HL-60 (cell line): Measurements from ENCODE around the gene TMBIM4.

Experiments used
- CTCF ChIP-seq: IDR thresholded peaks from one replicate; pipeline ENCODE4 v1.5.1; 2011; ENCODE audit warnings: low read length, control low read depth, inconsistent platforms; ENCODE audit not compliant: insufficient read depth
- SPI1 ChIP-seq: IDR thresholded peaks from 2 replicates; pipeline ENCODE4 v1.6.1; 2012; ENCODE audit warnings: low read depth, mild to moderate bottlenecking, borderline replicate concordance

- no peak for TF ChIP-seq SPI1
- TF ChIP-seq CTCF, result no peak
Measured at GRCh38 chr12:66108386-66108785, 61.4 kb downstream of the TMBIM4 start.
